ENCODE data around the gene PLIN4. TPM values are rescaled to one million over a fixed set of nuclear protein-coding genes. Genes with fewer than 3 reads are reported as not detected.

PLIN4 gene
- total and polyA plus RNA-seq, 9 of the 15 experiments (the other 6 are each of a cell fraction or from before 2014, with no cell fraction given) = 0.04 to 0.16 (median 0.07) TPM; not detected in 3

- TF ChIP-seq L3MBTL2 (IDR thresholded peaks at IDR 0.05) = no peak
- TF ChIP-seq KLF13 (tag; IDR thresholded peaks at IDR 0.05; ENCODE audit: borderline replicate concordance, low read depth) = no peak
- no peak for TF ChIP-seq ZNF398 (CRISPR knock-in tag; IDR thresholded peaks at IDR 0.05)
- TF ChIP-seq HNRNPL (IDR thresholded peaks at IDR 0.05; ENCODE audit: low read depth, low read length) = no peak
- peak; percentile 70; the same call in 1 of the 2 replicates for TF ChIP-seq ESRRA (IDR thresholded peaks at IDR 0.05; ENCODE audit: borderline replicate concordance, low read depth)
- no peak for TF ChIP-seq ZNF133 (CRISPR knock-in tag; IDR thresholded peaks at IDR 0.05)
- no peak for TF ChIP-seq CGGBP1 (CRISPR knock-in tag; IDR thresholded peaks at IDR 0.05)
- TF ChIP-seq KDM1A (IDR thresholded peaks at IDR 0.05) = peak; percentile 49 to 83; a peak in 3 of 4 replicates
- TF ChIP-seq ZNF217 (CRISPR knock-in tag; IDR thresholded peaks at IDR 0.05) = no peak
- no peak for TF ChIP-seq BRCA1 (IDR thresholded peaks at IDR 0.05)
- TF ChIP-seq BRCA1 (CRISPR knock-in tag; IDR thresholded peaks at IDR 0.05) = no peak
- no peak for TF ChIP-seq ZKSCAN1 (IDR thresholded peaks at IDR 0.05; ENCODE audit: low read depth, low read length)
- peak; percentile 66 for TF ChIP-seq RBM25 (IDR thresholded peaks at IDR 0.05; ENCODE audit: low read depth, low read length, severe bottlenecking)
- TF ChIP-seq NR1H2 (CRISPR knock-in tag; IDR thresholded peaks at IDR 0.05) = no peak
- no peak for TF ChIP-seq MED1 (CRISPR knock-in tag; IDR thresholded peaks at IDR 0.05; ENCODE audit: borderline replicate concordance)
- peak; percentile 37 for TF ChIP-seq NFIC (IDR thresholded peaks at IDR 0.05)
- no peak for TF ChIP-seq HMG20B (CRISPR knock-in tag; IDR thresholded peaks at IDR 0.05)
- peak; percentile 82 for TF ChIP-seq BCOR (IDR thresholded peaks at IDR 0.05)
- TF ChIP-seq MCM7 (IDR thresholded peaks at IDR 0.05) = no peak
- no peak for TF ChIP-seq THRA (IDR thresholded peaks at IDR 0.05)
- no peak for TF ChIP-seq DEAF1 (CRISPR knock-in tag; IDR thresholded peaks at IDR 0.05)
- TF ChIP-seq PYGO2 (tag; IDR thresholded peaks at IDR 0.05) = no peak
Measured at GRCh38 chr19:4547303-4548237, 29.3 kb upstream of the PLIN4 start (continued).

All from K562 (cell line).